Bronchial epithelial cell (primary cell): ENCODE measurements around the gene H2AZ2. TPM values are rescaled to one million over a fixed set of nuclear protein-coding genes. Genes with fewer than 3 reads are reported as not detected.

ENCODE experiments used
- DNase-seq: peaks from one replicate; pipeline ENCODE4 v3.0.0-alpha.2; 2010; ENCODE audit warnings: low read depth
- FAIRE-seq: peaks from 2 replicates; lab custom pipeline; 2011; peaks lifted over from hg19 to GRCh38; lab: Jason Lieb, UNC
- H3K27me3 ChIP-seq: 2 replicates; pipeline ENCODE4 v1.5.1; 2011; ENCODE audit warnings: low read length; ENCODE audit not compliant: control insufficient read depth, insufficient read depth
- H3K36me3 ChIP-seq: 2 replicates; pipeline ENCODE4 v1.5.1; 2011; ENCODE audit warnings: low read length; ENCODE audit not compliant: control insufficient read depth, insufficient read depth
- H3K4me3 ChIP-seq: 2 replicates; pipeline ENCODE4 v1.5.1; 2011; ENCODE audit warnings: mild to moderate bottlenecking, low read depth, low read length, control low read depth
- total RNA-seq: library from RNA; depleted of rRNA; stranded (reverse); fragments of >200 nt; gene quantifications from 2 replicates; pipeline ENCODE4 v1.2.1, GENCODE V29; 2014
- TF ChIP-seq, protein P1 (sequence below): IDR thresholded peaks from 2 replicates; pipeline ENCODE4 v1.5.1; 2011; ENCODE audit warnings: mild to moderate bottlenecking, moderate library complexity, low read length, control low read depth, inconsistent platforms; ENCODE audit not compliant: insufficient read depth, severe bottlenecking

Gene H2AZ2
- total RNA-seq, 1 donor from 2014 or later = 140 TPM

DNA sequence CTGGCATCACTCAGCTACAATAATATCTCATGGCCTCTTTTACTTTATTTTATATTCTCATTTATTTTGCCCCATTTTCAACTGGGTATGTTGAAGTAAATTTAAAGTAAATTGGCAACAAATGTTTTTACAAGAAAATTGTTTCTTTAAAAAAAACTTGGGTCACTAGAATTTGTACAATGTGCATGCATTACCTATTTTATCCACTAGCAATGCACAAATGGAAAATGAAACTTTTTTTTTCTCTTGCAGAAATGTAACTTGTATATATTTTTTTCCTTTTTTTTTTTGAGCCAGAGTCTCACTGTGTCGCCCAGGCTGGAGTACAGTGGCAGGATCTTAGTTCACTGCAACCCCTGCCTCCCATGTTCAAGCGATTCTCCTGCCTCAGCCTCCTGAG is 10.3 kb upstream of the H2AZ2 start:
- Histone ChIP-seq H3K36me3 (no peaks in the 10 kb centered on the region), H3K27me3 (no peaks in the 10 kb centered on the region), H3K4me3 (no peak overlapping the region)
- TF ChIP-seq, protein P1, sequence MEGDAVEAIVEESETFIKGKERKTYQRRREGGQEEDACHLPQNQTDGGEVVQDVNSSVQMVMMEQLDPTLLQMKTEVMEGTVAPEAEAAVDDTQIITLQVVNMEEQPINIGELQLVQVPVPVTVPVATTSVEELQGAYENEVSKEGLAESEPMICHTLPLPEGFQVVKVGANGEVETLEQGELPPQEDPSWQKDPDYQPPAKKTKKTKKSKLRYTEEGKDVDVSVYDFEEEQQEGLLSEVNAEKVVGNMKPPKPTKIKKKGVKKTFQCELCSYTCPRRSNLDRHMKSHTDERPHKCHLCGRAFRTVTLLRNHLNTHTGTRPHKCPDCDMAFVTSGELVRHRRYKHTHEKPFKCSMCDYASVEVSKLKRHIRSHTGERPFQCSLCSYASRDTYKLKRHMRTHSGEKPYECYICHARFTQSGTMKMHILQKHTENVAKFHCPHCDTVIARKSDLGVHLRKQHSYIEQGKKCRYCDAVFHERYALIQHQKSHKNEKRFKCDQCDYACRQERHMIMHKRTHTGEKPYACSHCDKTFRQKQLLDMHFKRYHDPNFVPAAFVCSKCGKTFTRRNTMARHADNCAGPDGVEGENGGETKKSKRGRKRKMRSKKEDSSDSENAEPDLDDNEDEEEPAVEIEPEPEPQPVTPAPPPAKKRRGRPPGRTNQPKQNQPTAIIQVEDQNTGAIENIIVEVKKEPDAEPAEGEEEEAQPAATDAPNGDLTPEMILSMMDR = no peak
- no peak for DNase-seq
- FAIRE-seq = no peak

DNA sequence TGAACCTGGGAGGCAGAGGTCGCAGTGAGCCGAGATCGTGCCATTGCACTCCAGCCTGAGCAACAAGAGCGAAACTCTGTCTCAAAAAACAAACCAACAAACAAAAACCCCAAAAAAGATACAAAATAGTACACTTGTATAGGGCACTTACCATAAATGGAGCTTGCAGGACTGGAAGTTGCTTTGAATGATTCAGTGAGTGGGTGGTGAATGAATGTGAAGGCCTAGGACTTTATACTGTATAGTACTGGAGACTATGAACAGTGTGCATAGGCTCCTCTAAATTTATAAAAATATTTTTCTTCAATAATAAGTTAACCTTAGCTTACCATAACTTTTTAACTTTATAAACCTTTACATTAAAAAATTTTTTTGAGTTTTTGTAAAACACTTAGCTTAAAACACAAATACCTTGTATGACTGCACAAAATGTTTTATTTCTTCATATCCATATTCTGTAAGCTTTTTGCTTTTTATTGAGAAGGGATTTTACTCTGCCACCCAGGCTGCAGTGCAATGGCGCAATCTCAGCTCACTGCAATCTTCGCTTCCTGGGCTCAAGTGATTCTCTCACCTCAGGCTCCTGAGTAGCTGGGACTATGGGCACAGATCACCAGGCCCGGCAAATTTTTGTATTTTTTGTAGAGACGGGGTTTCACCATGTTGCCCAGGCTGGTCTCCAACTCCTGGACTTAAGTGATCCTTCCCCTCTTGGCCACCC is 6.9 kb upstream of the H2AZ2 start:
- Histone ChIP-seq H3K4me3 (no peak overlapping the region), H3K27me3 (no peaks in the 10 kb centered on the region), H3K36me3 (no peaks in the 10 kb centered on the region)
- FAIRE-seq = no peak
- DNase-seq = peak; percentile 39
- TF ChIP-seq, protein P1 = no peak

DNA sequence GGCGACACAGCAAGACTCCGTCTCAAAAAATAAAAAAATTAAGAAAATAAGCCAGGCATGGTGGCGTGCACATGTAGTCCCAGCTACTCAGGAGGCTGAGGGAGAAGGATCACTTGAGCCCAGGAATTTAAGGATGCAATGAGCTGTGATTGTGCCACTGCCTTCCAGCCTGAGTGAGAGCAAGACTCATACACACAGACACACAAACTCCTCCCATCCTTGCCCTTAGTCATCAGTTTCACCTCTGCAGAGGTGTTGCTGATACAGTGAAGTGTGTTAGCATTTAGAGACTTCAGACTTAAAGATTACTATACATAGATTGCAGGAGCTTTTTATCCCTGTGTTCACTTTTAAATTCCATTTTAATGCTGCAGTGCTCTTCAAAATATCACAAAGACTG is 5.5 kb upstream of the H2AZ2 start:
- DNase-seq = peak; percentile 86

DNA sequence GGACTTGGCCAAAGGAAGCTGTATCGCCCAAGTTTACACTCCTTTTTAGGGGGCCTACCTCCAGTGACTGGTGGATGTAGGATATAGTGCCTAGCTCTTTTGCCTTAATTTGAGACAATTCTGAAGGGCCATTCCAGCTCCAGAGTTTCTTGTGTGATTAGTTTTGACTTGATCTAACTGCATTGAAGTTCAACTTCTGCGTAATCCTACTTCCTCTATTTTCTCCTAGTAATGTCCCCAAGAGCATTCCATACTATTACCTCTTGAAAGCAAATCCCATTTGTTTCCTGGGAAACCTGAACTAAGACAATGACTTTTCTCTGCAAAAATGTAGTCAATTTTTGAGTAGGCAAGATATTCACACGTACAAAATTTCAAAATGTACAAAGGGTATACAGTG is 4.7 kb upstream of the H2AZ2 start:
- FAIRE-seq (no peak), DNase-seq (no peak)
- H3K36me3 ChIP-seq = no peaks in the 10 kb centered on the region
- no peak overlapping the region for H3K4me3 ChIP-seq
- no peaks in the 10 kb centered on the region for H3K27me3 ChIP-seq
- TF ChIP-seq, protein P1 = no peak

More for the DNA sequence above, 5.5 kb upstream of the H2AZ2 start:
- TF ChIP-seq, protein P1 = no peak
- no peaks in the 10 kb centered on the region for H3K27me3 ChIP-seq
- no peaks in the 10 kb centered on the region for H3K36me3 ChIP-seq
- no peak for FAIRE-seq
- no peak overlapping the region for H3K4me3 ChIP-seq

DNA sequence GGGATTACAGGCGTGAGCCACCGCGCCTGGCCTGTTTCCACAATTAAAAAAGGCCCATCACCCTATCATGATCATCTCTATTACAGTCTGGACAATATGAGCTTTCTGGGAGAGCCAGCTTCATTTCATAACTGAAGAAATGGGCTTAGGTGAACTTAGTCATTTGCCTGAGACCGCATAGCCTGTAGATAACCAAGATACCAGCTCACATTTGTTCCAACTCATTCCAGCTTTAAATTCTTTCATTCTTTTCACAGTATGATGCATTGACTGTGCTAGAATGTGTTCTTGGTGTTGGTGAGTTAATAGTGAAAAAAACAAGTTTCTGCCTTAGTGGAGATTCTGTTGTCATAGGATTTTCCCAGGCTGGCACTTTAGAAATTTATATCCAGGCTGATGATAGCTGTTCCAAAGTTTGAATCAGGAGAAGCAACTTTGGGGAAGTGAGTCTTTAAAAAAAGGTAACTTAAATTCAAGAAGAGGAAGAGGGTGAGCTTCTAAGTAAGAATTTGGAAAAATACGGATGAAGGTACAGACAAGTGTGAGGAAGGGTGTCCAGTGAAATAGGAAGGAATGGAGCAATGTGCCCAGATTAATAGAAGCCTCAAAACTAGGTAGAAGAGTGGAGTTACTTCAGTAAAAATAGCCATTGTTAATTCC is 2.1 kb upstream of the H2AZ2 start:
- H3K27me3 ChIP-seq = no peaks in the 10 kb centered on the region
- FAIRE-seq (no peak), DNase-seq (no peak)

More for the DNA sequence above, 2.1 kb upstream of the H2AZ2 start:
- Histone ChIP-seq H3K36me3 (no peaks in the 10 kb centered on the region), H3K4me3 (no peak overlapping the region)
- TF ChIP-seq, protein P1 = no peak
